NB4 (cell line): ENCODE results near the gene CABCOCO1.

Source experiments
- CTCF ChIP-seq: IDR thresholded peaks from one replicate; pipeline ENCODE4 v1.5.1; 2012; ENCODE audit warnings: low read depth, low read length
- MAX ChIP-seq: IDR thresholded peaks from 2 replicates; pipeline ENCODE4 v1.6.1; 2011; ENCODE audit warnings: low read depth, low read length

GRCh38 chr10:61688551-61689308 lies 26.0 kb downstream of the CABCOCO1 start:
- TF ChIP-seq MAX (no peak), CTCF (no peak)
